Measurements from ENCODE around the gene PGGT1B.

- TF ChIP-seq CTCF (conservative IDR thresholded peaks at IDR 0.05; ENCODE audit: low read length) (peak; percentile 52), EZH2phosphoT487 (IDR thresholded peaks at IDR 0.05; ENCODE audit: borderline replicate concordance) (no peak)
These were observed 47.2 kb upstream of the PGGT1B start for GRCh38 chr5:115309751-115310370.

Measured in Loucy (cell line).